NT2/D1 (cell line): ENCODE measurements around the gene KCNQ1.
A peak's percentile ranks its signal among the peaks of the same experiment; 100 is the strongest.

Experiments used
- DNase-seq: peaks from one replicate; pipeline ENCODE4 v3.0.0-alpha.2; 2011; ENCODE audit warnings: low read depth, low spot score
- H3K27me3 ChIP-seq: 2 replicates; pipeline ENCODE4 v1.6.0; 2011; ENCODE audit warnings: mild to moderate bottlenecking; ENCODE audit not compliant: insufficient read length, insufficient read depth
- H3K36me3 ChIP-seq: 2 replicates; pipeline ENCODE4 v1.6.1; 2011; ENCODE audit warnings: mild to moderate bottlenecking, low read length, mixed read lengths; ENCODE audit not compliant: insufficient read depth, insufficient read length
- H3K4me1 ChIP-seq: 2 replicates; pipeline ENCODE4 v1.5.1; 2011; ENCODE audit not compliant: insufficient read depth, insufficient read length
- H3K4me3 ChIP-seq: 2 replicates; pipeline ENCODE4 v1.5.1; 2011; ENCODE audit warnings: low read depth; ENCODE audit not compliant: insufficient read length
- H3K9ac ChIP-seq: 2 replicates; pipeline ENCODE4 v1.6.0; 2011; ENCODE audit warnings: low read depth; ENCODE audit not compliant: insufficient read length
- H3K9me3 ChIP-seq: 2 replicates; pipeline ENCODE4 v1.5.1; 2011; ENCODE audit warnings: mild to moderate bottlenecking, low read length; ENCODE audit not compliant: insufficient read depth
- SUZ12 ChIP-seq: IDR thresholded peaks from 2 replicates; pipeline ENCODE4 v1.6.1; 2011; ENCODE audit not compliant: insufficient read length, insufficient read depth; ENCODE audit errors: extremely low read depth
- YY1 ChIP-seq: IDR thresholded peaks from 2 replicates; pipeline ENCODE4 v1.6.1; 2011; ENCODE audit not compliant: insufficient read length, insufficient read depth
- ZNF274 ChIP-seq: IDR thresholded peaks from 2 replicates; pipeline ENCODE4 v1.6.1; 2011; ENCODE audit warnings: mild to moderate bottlenecking, low read depth, low read length

Gene KCNQ1

DNA sequence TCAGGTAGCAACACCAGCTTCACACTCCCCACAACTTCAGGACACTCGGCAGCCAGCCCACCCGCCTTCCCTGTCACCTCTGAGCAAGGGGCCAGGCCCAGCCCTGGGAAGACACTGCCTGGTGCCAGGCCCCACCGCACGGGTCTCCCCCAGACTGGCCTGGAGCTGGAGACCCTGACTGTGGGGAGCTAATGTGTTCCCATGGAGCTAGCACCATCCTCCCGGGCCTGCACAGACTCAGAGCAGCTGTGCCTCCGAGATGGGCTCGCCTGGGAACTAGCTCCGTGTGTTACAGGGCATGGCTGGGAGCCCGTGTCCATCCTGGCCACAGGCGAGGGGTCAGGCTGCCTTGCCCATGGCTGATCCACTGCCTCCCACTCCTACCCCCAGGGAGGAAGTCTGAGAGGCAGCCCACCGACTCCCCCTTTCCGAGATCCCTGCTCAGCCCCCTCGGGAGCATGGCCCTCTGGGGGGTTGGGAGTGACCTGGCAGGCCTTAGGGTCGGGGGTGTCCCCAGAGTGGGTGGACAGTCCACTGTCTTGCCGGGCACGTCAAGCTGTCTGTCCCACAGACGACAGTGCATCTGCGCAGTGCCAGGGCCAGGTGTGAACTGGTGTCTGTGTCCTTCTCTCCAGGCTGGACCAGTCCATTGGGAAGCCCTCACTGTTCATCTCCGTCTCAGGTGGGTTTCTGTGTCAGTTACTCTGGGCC is 331.7 kb downstream of the KCNQ1 start:
- Histone ChIP-seq H3K36me3 (no peaks in the 10 kb centered on the region), H3K27me3 (peaks cover 50% of the 10 kb centered on the region), H3K4me1 (peaks cover 10% of the 10 kb centered on the region), H3K4me3 (no peak overlapping the region), H3K9ac (no peak overlapping the region), H3K9me3 (no peaks in the 10 kb centered on the region)
- TF ChIP-seq YY1 (no peak), ZNF274 (no peak), SUZ12 (no peak)
- DNase-seq, result no peak

DNA sequence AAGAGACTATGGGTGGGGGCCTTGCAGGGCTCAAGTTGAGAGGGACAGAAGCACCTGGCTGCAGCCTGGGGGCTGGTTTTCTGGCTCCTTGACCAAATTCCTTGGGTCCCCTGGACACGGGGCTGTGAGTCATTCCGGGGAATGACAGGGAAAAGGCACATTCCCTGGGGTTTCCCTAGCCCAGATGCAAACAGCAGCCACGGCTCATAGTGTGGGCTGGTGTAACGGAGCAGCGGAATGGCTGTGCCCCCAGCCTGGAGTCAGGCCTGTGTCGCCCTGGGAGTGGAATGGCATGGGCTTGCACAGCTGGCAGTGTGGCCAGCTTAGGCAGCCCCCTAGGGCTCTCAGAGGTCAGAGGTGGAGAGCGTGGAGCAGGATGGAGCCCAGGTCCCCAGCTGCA is 332.6 kb downstream of the KCNQ1 start:
- Histone ChIP-seq H3K9me3 (no peaks in the 10 kb centered on the region), H3K4me3 (no peak overlapping the region), H3K36me3 (no peaks in the 10 kb centered on the region), H3K27me3 (peaks cover 42% of the 10 kb centered on the region), H3K9ac (no peak overlapping the region), H3K4me1 (peaks cover 14% of the 10 kb centered on the region)
- TF ChIP-seq SUZ12 (no peak), ZNF274 (no peak), YY1 (no peak)
- DNase-seq, result no peak

DNA sequence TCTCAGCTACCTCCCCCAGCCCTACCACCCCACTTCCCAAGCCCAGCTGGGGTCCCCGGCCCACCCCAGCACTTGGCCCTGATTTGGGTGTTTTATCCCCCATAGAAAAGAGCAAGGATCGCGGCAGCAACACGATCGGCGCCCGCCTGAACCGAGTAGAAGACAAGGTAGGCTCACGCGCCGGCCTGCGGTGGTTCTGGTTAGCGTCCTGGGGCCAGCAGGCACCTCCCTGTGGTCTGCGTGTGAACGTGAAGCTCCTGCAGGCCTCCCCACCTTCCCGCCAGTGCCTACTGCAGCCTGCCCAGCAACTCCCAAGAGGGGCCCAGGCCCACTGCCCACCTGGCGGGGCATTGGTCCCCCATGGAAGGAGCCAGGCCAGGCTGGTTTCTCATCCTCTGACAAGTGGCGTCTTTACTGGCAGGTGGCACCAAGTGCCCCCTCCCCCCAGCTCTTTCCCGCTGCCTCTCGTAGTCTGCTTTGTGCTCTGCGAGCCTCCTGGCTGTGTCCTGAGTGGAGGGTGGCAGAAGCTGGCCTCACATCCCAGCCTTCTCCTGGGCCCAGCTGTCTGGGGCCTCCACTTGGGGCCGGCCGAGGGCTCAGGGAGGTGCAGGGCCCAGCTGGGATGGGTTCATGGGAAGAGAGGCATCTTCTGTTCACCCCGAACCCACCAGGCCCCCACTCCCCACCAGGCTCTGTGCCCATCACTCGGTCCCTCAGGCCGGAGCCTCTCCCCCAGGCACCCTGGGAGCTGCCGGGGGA is 333.2 kb downstream of the KCNQ1 start:
- no peak for DNase-seq
- H3K4me1 ChIP-seq, result peaks cover 14% of the 10 kb centered on the region
- H3K4me3 ChIP-seq, result no peak overlapping the region
- TF ChIP-seq SUZ12 (no peak), YY1 (no peak), ZNF274 (no peak)
- H3K9ac ChIP-seq, result peak overlapping the region; percentile 5
- no peaks in the 10 kb centered on the region for H3K9me3 ChIP-seq
- peaks cover 35% of the 10 kb centered on the region for H3K27me3 ChIP-seq
- no peaks in the 10 kb centered on the region for H3K36me3 ChIP-seq

GRCh38 chr11:2778630-2779498 is 334.1 kb downstream of the KCNQ1 start:
- H3K9ac ChIP-seq, result no peak overlapping the region
- H3K9me3 ChIP-seq, result no peaks in the 10 kb centered on the region
- H3K36me3 ChIP-seq, result no peaks in the 10 kb centered on the region
- no peak overlapping the region for H3K4me3 ChIP-seq
- DNase-seq, result no peak
- peaks cover 27% of the 10 kb centered on the region for H3K27me3 ChIP-seq
- peaks cover 14% of the 10 kb centered on the region for H3K4me1 ChIP-seq
- no peak for TF ChIP-seq YY1
- no peak for TF ChIP-seq SUZ12
- no peak for TF ChIP-seq ZNF274

DNA sequence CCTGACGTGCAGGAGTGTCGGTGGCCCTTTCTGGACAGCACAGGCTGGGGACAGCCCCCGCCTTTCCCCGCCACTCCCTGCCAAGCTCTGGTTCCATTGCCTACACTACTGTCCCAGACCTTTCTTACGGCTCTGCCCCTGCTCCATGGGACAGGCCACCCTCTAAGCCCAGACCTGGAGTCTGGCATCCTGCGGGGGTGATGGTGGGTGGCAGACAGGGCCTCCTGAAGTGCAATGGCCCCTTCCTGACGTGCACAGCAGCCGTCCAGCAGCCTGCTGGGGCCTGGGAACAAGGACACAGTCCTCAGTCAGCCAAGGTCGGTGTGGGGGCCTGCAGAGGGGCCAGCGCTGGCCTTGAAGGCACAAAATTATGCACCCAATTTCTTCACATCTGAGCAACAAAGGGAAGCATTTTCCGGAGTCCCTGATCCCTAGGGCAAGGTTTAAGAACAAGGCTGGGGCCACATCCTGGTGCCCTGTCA is 334.7 kb downstream of the KCNQ1 start:
- H3K4me1 ChIP-seq, result peaks cover 14% of the 10 kb centered on the region
- H3K9ac ChIP-seq, result no peak overlapping the region
- no peak for TF ChIP-seq YY1
- TF ChIP-seq ZNF274, result no peak
- TF ChIP-seq SUZ12, result no peak
- no peaks in the 10 kb centered on the region; the same call in 1 of the 2 replicates for H3K9me3 ChIP-seq
- no peaks in the 10 kb centered on the region for H3K36me3 ChIP-seq
- H3K27me3 ChIP-seq, result peaks cover 20% of the 10 kb centered on the region
- no peak for DNase-seq
- H3K4me3 ChIP-seq, result no peak overlapping the region

GRCh38 chr11:2779981-2780849 is 335.4 kb downstream of the KCNQ1 start:
- H3K9ac ChIP-seq, result no peak overlapping the region
- TF ChIP-seq ZNF274, result no peak
- TF ChIP-seq SUZ12, result no peak
- TF ChIP-seq YY1, result no peak

More at GRCh38 chr11:2779981-2780849, 335.4 kb downstream of the KCNQ1 start:
- peaks cover 14% of the 10 kb centered on the region for H3K27me3 ChIP-seq
- H3K9me3 ChIP-seq, result peaks cover 3% of the 10 kb centered on the region; the same call in 1 of the 2 replicates
- H3K4me1 ChIP-seq, result peaks cover 14% of the 10 kb centered on the region
- DNase-seq, result no peak
- no peaks in the 10 kb centered on the region for H3K36me3 ChIP-seq
- H3K4me3 ChIP-seq, result no peak overlapping the region
